GM19397 (cell line): ENCODE data around the gene HDAC1.
"Not testable (repeated sequence)": the region's sequence is repeated elsewhere in the genome, so short reads cannot be mapped to it uniquely, and the experiment has no call there.

ENCODE experiments used
- ATAC-seq: cut with Tn5 transposase; IDR thresholded peaks from one replicate; pipeline ENCODE4 v1.9.1; 2021; ENCODE audit warnings: mild to moderate bottlenecking, moderate library complexity; ENCODE audit not compliant: unreplicated experiment

The HDAC1 gene

GRCh38 chr1:32342704-32343103 lies 50.8 kb downstream of the HDAC1 start:
- ATAC-seq = no peak

DNA sequence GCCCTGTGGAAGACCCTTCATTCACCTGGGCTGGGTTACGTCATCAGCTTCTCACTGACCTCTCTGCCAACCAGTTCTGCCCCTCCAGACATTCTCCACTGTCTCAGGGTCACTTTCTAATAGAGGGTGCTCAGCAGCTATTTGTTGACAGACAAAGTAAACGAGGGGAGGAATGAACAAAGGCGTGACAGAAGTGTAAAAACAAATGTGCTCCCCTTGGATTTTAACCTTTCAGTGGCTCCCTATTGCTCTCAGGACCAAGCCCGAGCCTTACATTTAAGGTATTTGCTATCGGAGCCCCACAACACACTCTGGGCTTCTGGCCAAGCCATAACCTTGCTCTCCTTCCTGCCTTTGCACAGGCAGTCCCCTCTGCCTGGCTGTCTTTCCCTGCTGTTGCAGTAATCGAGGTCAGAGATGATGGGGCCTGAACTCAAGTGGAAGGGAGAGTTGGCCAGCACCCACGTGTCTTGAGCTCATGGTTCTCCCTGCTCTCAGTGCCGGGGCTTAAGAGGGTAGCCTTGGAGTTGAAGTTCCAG lies 53.5 kb downstream of the HDAC1 start:
- no peak for ATAC-seq

GRCh38 chr1:32346532-32347157 lies 54.8 kb downstream of the HDAC1 start:
- no peak for ATAC-seq

DNA sequence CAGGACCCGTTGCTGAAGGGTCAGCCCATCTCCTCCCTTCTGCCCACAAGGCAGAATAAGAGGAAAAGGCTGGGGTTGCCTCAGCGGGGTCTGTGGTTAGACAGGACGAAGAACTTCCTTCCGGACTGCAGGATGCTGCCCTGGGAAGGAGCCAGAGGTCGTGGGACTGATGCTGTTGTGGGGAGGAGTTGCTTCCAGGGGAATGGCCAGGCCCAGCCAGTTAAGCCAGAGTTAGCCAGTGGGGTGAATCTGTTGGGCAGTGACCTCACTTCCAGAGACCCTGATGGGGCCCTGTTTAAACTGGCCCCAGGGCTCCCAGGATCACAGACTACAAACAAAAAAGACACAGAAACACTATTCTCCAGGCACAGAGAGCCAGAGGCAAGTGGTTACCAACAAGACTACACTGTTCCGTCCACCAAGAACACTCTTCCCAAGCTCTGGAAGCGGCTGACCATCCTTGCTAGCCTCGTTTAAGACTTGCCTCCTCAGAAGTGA lies 57.4 kb downstream of the HDAC1 start:
- ATAC-seq = no peak

DNA sequence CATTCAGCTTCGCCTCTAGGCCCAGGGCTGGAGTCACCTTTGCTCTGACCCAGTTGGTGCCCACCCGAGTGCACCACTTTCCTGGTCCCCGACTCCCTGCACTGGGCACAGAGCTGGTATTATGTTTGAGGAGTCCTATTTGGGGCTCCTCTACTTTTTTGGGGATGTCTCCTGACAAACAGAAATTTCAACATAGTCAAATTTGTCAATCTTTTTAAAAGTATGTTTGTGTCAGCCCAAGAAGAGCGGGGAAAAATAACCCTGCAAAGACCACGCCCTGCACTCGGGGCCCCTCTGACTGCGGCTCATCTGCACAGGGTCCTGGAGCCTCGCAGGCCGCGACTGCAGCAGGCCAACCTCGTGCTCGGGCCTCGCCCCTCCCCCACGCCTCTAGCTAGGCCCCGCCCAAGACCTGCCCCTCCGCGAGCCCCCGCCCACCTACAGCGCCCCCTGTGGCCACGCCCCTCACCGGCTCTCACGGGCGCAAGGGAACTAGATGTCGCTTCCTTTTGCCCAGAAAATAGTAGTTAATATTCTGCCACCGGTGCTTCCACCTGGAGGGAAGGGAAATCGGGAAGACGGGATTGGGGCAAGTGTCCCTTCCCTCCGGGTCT lies 59.0 kb downstream of the HDAC1 start:
- peak; percentile 43 for ATAC-seq

DNA sequence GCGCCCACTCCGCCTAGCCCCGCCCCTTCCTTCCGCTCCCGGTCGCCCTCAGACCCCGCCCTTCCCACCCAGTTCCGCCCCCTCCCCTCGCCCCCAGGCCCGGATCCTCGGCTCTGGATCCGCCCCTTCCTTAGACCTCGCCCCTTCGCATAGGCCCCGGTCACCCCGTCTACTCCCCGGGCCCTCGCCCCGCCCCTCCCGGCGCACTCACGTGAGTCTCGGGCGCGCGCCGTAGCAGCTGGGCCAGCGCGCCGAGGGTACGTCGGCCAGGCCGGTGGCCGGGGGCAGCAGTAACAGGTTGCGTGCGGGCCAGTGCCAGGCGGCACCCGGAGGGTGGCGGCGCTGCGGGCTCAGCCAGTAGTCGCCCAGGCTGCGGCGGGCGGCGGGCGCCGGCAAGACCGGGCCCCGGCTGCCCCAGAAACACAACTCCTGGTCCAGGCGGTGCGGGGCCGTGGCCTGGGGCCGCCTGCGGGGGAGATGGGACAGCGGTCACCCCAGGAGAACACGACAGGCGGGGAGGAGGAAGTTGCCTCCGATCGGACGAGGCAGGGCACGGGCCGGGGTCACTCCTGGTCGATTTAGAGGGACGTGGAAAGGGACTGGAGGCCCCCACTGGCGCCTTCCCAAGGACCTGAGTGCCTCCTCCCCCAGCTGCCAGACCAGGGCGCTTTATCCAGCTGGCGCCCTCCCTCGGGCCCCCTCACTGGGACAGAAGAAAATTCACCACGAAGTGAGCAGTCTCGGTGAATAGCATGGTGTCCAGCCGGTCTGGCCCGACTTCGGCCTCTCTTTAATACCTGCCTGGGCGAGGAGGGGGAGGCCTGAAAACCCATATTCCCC lies 59.7 kb downstream of the HDAC1 start:
- ATAC-seq = peak; percentile 88

GRCh38 chr1:32352239-32352745 lies 60.4 kb downstream of the HDAC1 start:
- ATAC-seq = no peak

DNA sequence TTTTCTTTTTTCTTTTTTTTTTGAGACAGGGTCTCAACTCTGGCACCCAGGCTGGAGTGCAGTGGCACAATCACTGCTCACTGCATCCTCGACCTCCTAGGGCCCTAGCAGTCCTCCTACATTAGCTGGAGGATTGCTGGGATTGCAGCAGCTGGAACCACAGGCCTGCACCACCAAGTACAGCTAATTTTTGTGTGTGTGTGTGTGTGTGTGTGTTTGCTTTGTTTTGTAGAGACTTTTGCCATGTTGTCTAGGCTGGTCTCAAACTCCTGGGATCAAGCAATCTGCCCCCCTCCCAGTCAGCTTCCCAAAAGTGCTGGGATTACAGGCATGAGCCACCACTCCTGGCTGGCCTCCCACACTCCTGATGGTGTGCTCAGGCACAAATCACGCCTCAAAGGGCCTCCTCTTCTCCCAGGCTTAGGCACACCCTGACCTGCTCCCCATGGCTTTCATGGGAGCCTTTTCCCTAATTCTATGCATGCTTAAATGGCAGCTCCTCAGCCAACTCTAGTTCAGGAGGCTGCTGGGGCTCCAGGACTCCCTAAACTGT lies 61.0 kb downstream of the HDAC1 start:
- ATAC-seq = no peak

GRCh38 chr1:32353431-32353830 lies 61.5 kb downstream of the HDAC1 start:
- ATAC-seq = no peak

- no peak for ATAC-seq
These were observed 62.1 kb downstream of the HDAC1 start for GRCh38 chr1:32353886-32354570.

DNA sequence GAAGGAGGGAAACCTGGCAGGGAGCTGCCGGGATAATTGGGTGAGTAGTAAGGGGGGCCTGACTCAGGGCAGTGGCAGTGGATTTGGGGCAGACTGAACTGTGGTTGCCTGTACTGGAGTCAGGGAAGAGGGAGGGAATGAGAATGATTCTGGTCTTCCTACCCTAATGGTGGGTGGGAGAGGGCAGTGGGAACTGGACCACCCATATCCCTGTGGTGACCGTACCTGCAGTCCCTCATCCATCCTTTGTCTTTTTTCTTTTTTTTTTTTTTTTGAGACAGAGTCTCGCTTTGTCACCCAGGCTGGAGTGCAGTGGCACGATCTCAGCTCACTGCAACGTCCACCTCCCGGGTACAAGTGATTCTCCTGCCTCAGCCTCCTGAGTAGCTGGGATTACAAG lies 63.9 kb downstream of the HDAC1 start:
- ATAC-seq = not testable (repeated sequence)

DNA sequence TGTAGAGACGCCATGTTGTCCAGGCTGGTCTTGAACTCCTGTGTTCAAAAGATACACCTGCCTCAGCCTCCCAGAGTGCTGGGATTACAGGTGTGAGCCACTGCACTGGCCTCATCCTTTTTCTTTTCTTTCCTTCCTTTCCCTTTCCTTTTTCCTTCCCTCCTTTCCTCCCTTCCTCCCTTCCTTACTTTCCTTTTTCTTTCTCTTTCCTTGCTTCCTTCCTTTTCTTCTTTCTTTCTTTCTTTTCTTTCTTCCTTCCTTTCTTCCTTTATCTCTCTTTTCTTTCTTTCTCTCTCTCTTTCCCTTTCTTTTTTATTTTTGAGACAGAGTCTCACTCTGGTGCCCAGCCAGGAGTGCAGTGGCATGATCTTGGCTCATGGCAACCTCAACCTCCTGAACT lies 64.6 kb downstream of the HDAC1 start:
- no peak for ATAC-seq

GRCh38 chr1:32357614-32358013 lies 65.7 kb downstream of the HDAC1 start:
- no peak for ATAC-seq

DNA sequence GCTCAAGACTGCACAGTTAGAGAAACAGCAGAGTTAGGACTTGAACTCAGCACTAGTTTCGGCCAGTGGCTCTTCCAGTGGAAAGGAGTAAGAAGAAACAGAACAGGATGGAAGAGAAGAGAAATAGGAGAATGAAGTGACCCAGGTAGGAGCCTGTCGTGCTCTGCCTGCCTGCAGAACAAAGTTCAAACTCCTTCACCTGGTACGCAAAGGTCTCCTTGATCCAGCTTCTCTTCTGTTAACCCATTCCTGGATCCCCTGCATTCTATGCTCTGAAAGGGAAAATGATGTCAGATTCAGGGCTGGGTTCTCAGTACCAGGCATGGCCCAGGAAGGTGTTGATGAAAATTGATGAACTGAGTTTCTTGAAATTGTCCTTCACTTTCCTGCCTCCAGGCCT lies 66.6 kb downstream of the HDAC1 start:
- ATAC-seq = no peak

DNA sequence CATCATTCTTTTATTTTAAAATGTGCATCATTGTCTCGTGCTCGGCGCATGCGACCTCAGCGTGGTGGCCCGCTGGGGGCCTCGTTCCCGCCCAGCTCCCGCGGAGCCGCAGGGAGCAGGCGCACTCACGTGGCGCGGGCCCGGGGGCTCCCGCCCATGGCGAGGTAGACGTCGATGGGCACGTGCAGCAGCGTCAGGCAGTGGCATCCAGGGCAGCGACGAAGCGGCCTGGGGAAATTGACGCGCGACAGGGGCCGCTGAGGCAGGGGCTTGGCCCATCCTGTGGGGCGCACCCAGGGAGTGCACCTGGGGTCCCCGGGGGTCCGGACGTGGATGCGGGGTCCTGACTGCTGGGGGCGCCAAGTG lies 69.4 kb downstream of the HDAC1 start:
- ATAC-seq = no peak

DNA sequence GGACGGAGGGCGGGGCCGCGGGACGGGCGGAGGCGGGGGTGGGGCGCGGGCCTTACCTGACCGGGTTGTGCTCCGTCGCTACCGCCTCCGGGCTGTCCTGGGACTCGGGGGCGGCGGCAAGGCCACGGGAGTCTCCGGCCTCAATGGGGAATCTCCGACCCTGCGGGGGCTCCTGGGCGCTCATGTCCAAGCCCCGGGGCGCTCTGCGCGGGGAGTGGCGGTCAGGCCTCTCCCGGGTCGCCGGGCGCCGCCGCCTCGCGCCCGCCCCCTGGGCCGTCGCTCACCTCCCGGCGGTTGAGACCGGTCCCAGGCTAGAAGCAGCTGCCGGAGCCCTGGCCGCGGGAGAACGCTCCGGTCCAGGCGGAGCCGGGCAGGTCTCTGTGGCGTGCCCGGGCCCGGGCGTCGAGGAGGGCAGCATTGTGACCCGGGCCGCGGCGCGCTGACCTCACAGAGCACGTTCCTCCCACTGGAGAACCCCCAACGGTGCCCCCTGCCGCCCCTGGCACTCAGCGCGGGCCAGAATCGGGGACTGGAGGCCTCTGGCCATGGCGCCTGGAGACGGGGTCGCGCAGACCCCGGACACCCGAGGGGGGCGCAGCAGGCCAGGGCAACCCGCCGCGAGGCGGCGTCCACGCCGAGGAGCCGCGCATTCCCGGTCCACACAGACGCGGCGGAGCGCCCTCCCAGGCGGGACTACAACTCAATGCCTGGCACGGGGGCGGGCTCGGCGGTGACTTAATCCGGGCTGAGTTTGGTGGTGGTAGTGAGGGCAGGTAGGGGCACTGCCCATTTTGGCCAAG lies 70.0 kb downstream of the HDAC1 start:
- no peak for ATAC-seq

DNA sequence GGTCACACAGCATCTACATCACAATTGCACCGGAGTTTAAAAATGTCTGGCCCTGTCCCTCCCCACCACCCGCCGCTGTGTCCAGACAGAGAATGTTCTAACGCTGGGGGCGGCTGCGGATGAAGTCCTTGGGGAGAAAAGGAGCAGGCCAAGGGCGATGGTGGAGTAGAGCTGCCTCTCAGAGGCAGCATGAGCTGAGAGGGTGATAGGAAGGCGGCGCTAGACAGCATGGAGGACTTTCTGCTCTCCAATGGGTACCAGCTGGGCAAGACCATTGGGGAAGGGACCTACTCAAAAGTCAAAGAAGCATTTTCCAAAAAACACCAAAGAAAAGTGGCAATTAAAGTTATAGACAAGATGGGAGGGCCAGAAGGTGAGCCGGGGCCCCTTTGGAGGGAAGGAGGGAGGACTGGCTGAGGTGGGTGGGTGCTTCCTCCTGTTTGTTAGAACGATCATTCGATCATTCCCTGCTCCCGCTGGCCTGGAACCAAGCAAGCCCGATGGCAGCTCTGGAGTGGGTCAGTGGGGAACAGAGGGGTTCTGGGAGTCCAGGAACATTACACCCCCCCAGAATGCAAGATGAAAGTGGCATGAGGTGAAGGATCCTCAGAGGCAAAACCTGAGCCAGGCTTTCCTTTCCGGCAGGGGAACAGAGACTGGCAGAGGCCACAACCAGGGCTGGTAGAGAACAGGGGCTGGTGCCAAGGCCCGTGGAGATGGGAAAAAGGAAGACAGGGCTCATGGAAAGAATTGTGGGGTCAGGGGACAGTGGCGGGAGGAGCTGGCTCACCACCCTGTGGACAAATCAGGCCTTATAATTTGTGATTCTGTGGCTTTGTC lies 70.8 kb downstream of the HDAC1 start, which contains the start of the genes FAM229A and TSSK3:
Gene FAM229A, minus strand, starts transcription at position 12 of the 840 bp plus-strand sequence. CDS start 394 bp downstream, outside the sequence.
Gene TSSK3, plus strand, starts transcription at position 66 of the 840 bp plus-strand sequence. Its CDS starts 163 bp downstream, at position 229.
- ATAC-seq = no peak

DNA sequence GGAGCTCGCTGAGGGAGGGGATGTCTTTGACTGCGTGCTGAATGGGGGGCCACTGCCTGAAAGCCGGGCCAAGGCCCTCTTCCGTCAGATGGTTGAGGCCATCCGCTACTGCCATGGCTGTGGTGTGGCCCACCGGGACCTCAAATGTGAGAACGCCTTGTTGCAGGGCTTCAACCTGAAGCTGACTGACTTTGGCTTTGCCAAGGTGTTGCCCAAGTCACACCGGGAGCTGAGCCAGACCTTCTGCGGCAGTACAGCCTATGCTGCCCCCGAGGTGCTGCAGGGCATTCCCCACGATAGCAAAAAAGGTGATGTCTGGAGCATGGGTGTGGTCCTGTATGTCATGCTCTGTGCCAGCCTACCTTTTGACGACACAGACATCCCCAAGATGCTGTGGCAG lies 71.8 kb downstream of the HDAC1 start:
- ATAC-seq = no peak

- ATAC-seq = no peak
These were observed 73.0 kb downstream of the HDAC1 start for GRCh38 chr1:32364836-32365235.
